DOHH2 (cell line): ENCODE measurements around the gene PYDC1.

Source experiments
- EZH2phosphoT487 ChIP-seq: fragments of 200-600 bp; sonication (generic); IDR thresholded peaks from 2 replicates; pipeline ENCODE4 v1.6.1; 2017; ENCODE audit warnings: borderline replicate concordance, mild to moderate bottlenecking, antibody characterized with exemption, low read length, moderate library complexity, mixed read lengths
- TF ChIP-seq, protein P1 (sequence below): fragments of 200-600 bp; sonication (generic); IDR thresholded peaks from one replicate; pipeline ENCODE4 v1.5.1; 2014; ENCODE audit warnings: antibody characterized with exemption, mild to moderate bottlenecking, low read depth, low read length; ENCODE audit not compliant: poor library complexity, severe bottlenecking

DNA sequence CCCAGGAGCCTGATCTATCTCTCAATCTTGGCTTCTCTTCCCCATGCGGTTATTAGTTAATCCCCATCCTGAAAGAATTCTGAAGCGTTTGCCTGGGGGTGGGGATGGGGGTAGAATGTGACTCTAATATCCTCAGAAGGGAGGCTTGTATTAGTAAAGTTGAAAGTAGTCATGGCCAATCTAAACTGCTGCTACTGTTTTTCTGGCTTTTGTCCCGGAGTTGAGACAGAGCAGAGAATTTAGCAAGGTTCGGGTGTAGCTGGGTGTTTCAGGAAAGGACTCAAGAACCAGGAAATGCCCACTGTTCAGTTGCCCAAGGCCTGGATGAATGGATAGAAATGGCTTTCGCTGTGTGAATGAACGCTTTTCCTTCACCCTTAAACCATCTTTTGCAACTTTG is 25.3 kb upstream of the PYDC1 start:
- TF ChIP-seq, protein P1, sequence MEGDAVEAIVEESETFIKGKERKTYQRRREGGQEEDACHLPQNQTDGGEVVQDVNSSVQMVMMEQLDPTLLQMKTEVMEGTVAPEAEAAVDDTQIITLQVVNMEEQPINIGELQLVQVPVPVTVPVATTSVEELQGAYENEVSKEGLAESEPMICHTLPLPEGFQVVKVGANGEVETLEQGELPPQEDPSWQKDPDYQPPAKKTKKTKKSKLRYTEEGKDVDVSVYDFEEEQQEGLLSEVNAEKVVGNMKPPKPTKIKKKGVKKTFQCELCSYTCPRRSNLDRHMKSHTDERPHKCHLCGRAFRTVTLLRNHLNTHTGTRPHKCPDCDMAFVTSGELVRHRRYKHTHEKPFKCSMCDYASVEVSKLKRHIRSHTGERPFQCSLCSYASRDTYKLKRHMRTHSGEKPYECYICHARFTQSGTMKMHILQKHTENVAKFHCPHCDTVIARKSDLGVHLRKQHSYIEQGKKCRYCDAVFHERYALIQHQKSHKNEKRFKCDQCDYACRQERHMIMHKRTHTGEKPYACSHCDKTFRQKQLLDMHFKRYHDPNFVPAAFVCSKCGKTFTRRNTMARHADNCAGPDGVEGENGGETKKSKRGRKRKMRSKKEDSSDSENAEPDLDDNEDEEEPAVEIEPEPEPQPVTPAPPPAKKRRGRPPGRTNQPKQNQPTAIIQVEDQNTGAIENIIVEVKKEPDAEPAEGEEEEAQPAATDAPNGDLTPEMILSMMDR: no peak
- TF ChIP-seq EZH2phosphoT487: no peak
